ENCODE results near the gene RNF112.
A peak's percentile ranks its signal among the peaks of the same experiment; 100 is the strongest.

Gene RNF112

GRCh38 chr17:19377602-19378415 lies 33.2 kb upstream of the RNF112 start (continued):
- 0 out of 2 replicates have a peak, but pooled peaks have one; percentile 12 for TF ChIP-seq ZBTB44 (tag by site-specific recombination; IDR thresholded peaks at IDR 0.05)
- no peak for TF ChIP-seq REPIN1 (tag by site-specific recombination; IDR thresholded peaks at IDR 0.05; ENCODE audit: low read depth)
- no peak for TF ChIP-seq GLI2 (tag by site-specific recombination; IDR thresholded peaks at IDR 0.05; ENCODE audit: borderline replicate concordance, low read depth)
- TF ChIP-seq SCRT2 (tag by site-specific recombination; IDR thresholded peaks at IDR 0.05) = no peak
- TF ChIP-seq ZXDB (tag by site-specific recombination; IDR thresholded peaks at IDR 0.05) = peak; percentile 73
- TF ChIP-seq SALL2 (tag by site-specific recombination; IDR thresholded peaks at IDR 0.05; ENCODE audit: borderline replicate concordance) = no peak
- TF ChIP-seq, protein P1, sequence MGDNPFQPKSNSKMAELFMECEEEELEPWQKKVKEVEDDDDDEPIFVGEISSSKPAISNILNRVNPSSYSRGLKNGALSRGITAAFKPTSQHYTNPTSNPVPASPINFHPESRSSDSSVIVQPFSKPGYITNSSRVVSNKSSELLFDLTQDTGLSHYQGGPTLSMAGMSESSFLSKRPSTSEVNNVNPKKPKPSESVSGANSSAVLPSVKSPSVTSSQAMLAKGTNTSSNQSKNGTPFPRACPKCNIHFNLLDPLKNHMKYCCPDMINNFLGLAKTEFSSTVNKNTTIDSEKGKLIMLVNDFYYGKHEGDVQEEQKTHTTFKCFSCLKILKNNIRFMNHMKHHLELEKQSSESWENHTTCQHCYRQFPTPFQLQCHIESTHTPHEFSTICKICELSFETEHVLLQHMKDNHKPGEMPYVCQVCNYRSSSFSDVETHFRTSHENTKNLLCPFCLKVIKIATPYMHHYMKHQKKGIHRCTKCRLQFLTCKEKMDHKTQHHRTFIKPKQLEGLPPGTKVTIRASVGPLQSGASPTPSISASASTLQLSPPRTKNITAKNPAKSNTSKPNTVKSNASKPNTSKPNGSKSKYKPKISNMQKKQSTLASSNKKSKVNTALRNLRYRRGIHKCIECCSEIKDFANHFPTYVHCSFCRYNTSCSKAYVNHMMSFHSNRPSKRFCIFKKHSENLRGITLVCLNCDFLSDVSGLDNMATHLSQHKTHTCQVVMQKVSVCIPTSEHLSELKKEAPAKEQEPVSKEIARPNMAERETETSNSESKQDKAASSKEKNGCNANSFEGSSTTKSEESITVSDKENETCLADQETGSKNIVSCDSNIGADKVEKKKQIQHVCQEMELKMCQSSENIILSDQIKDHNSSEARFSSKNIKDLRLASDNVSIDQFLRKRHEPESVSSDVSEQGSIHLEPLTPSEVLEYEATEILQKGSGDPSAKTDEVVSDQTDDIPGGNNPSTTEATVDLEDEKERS (tag by site-specific recombination; IDR thresholded peaks at IDR 0.05) = no peak
- TF ChIP-seq ZNF747 (tag by site-specific recombination; IDR thresholded peaks at IDR 0.05) = no peak
- no peak; the same call in 1 of the 2 replicates for TF ChIP-seq ZNF394 (tag by site-specific recombination; IDR thresholded peaks at IDR 0.05; ENCODE audit: borderline replicate concordance)
- no peak for TF ChIP-seq ZNF169 (tag by site-specific recombination; IDR thresholded peaks at IDR 0.05)
- TF ChIP-seq TCF7L2 (IDR thresholded peaks at IDR 0.05; ENCODE audit: borderline replicate concordance, low read depth, low read length) = no peak
- peak; percentile 100 for TF ChIP-seq GLIS2 (tag by site-specific recombination; IDR thresholded peaks at IDR 0.05)
- 0 out of 2 replicates have a peak, but pooled peaks have one; percentile 11 for TF ChIP-seq ZNF623 (tag by site-specific recombination; IDR thresholded peaks at IDR 0.05)
- peak; percentile 91 for TF ChIP-seq ZNF639 (tag by site-specific recombination; IDR thresholded peaks at IDR 0.05)
- no peak for TF ChIP-seq ZFP3 (tag by site-specific recombination; IDR thresholded peaks at IDR 0.05; ENCODE audit: low read depth)

- POLR2A ChIA-PET = interaction anchor here (0.6 to 2.5 kb wide), 29 partner anchors 9 to 777 kb away, joined by 3 to 57 read pairs (median 4); partner anchors contain the start of genes ALDH3A2, B9D1, MFAP4 and RNF112
- Histone ChIP-seq H3K4me3 (ENCODE audit: low read depth, low read length) (peak within 1 kb of the TSS; percentile 80), H3K36me3 (ENCODE audit: control insufficient read depth in 2 of 2, insufficient read depth in 1 of 2, low read length in 2 of 2) (peaks cover 18 to 46% of the 10 kb centered on the region in 2 experiments; a peak in 2 of 3 replicates), H3K4me1 (ENCODE audit: control insufficient read depth, insufficient read depth, low read length) (peaks cover 8% of the 10 kb centered on the region), H3K27ac (ENCODE audit: extremely low read depth, low read depth, low read length) (peak within 1 kb of the TSS; percentile 72), H3K9me3 (ENCODE audit: control insufficient read depth, insufficient read depth, low read depth, low read length) (no peaks in the 10 kb centered on the region)
- CTCF ChIA-PET = interaction anchor here (0.6 to 3.9 kb wide), 5 partner anchors 13 to 427 kb away, joined by 4 to 33 read pairs (median 7); partner anchors contain the start of gene B9D1
- TF ChIP-seq GLIS2 (tag by site-specific recombination; IDR thresholded peaks at IDR 0.05) = peak; percentile 94
- TF ChIP-seq KLF17 (tag by site-specific recombination; IDR thresholded peaks at IDR 0.05) = 0 out of 2 replicates have a peak, but pooled peaks have one; percentile 17
- TF ChIP-seq ZNF341 (tag by site-specific recombination; IDR thresholded peaks at IDR 0.05; ENCODE audit: low read depth) = peak; percentile 3
- TF ChIP-seq ZNF24 (tag by site-specific recombination; IDR thresholded peaks at IDR 0.05) = 0 out of 2 replicates have a peak, but pooled peaks have one; percentile 29
- no peak for TF ChIP-seq ZNF16 (tag by site-specific recombination; IDR thresholded peaks at IDR 0.05; ENCODE audit: low read depth)
- TF ChIP-seq ZNF549 (tag by site-specific recombination; IDR thresholded peaks at IDR 0.05) = no peak
- peak; percentile 74; the same call in 1 of the 2 replicates for TF ChIP-seq ZNF335 (tag by site-specific recombination; conservative IDR thresholded peaks at IDR 0.05)
- 0 out of 2 replicates have a peak, but pooled peaks have one; percentile 12 for TF ChIP-seq ZSCAN30 (tag by site-specific recombination; IDR thresholded peaks at IDR 0.05)
- TF ChIP-seq ZSCAN5A (tag by site-specific recombination; IDR thresholded peaks at IDR 0.05) = no peak
- no peak for TF ChIP-seq ZNF223 (tag by site-specific recombination; IDR thresholded peaks at IDR 0.05)
- TF ChIP-seq ZNF560 (tag by site-specific recombination; IDR thresholded peaks at IDR 0.05; ENCODE audit: borderline replicate concordance) = no peak
Observed at GRCh38 chr17:19378416-19379360, 32.3 kb upstream of the RNF112 start, which contains the start of gene MAPK7. MAPK7 (plus strand) TSS chr17:19378498; CDS start chr17:19378901, 403 bp downstream.

All from HEK293 (cell line).